ENCODE results near the gene KCNMA1. TPM values are rescaled to one million over a fixed set of nuclear protein-coding genes. Genes with fewer than 3 reads are reported as not detected.

Gene KCNMA1
- total RNA-seq, 4 donors from 2014 or later = 146 to 300 (median 265) TPM

- no peaks in the 10 kb centered on the region for H3K9me3 ChIP-seq
- H3K36me3 ChIP-seq = no peaks in the 10 kb centered on the region
- H3K4me1 ChIP-seq = peaks cover 0 to 59% (median 30%) of the 10 kb centered on the region in 4 donors
- no peak overlapping the region for H3K4me3 ChIP-seq
- intact Hi-C loops (cut with DNase I) = no loop called here
- TF ChIP-seq CTCF (IDR thresholded peaks at IDR 0.05) (no peak), POLR2AphosphoS5 (IDR thresholded peaks at IDR 0.05) (no peak), POLR2A (IDR thresholded peaks at IDR 0.05; ENCODE audit: low read depth) (no peak), EP300 (IDR thresholded peaks at IDR 0.05) (no peak)
- H3K27me3 ChIP-seq = no peaks in the 10 kb centered on the region
- no peak for DNase-seq (ENCODE audit: extremely low spot score)
- WGBS = 69% methylated on average over 9 of the region's 9 CpGs
- H3K27ac ChIP-seq (replicated peaks in 1 of 4) = peak overlapping the region; percentile 28 to 56 (median 49)
These were observed 173.5 kb downstream of the KCNMA1 start for GRCh38 chr10:77463967-77464745.

GRCh38 chr10:77463499-77463898, 174.1 kb downstream of the KCNMA1 start:
- no peak overlapping the region for H3K4me3 ChIP-seq
- no peaks in the 10 kb centered on the region for H3K27me3 ChIP-seq
- H3K27ac ChIP-seq (replicated peaks in 1 of 4) = peak overlapping the region in 3 of 4 donors; percentile 45 to 56 (median 53)
- WGBS = 46% methylated on average over 4 of the region's 4 CpGs
- no peaks in the 10 kb centered on the region for H3K9me3 ChIP-seq
- intact Hi-C loops (cut with DNase I) = no loop called here
- TF ChIP-seq POLR2AphosphoS5 (IDR thresholded peaks at IDR 0.05) (peak in 1 of 2 donors; percentile 18), EP300 (IDR thresholded peaks at IDR 0.05) (no peak)
- no peaks in the 10 kb centered on the region for H3K36me3 ChIP-seq
- DNase-seq (ENCODE audit: extremely low spot score) = no peak
- peaks cover 0 to 64% (median 31%) of the 10 kb centered on the region in 4 donors for H3K4me1 ChIP-seq

- DNase-seq (ENCODE audit: extremely low spot score) = no peak
- TF ChIP-seq POLR2AphosphoS5 (IDR thresholded peaks at IDR 0.05) = no peak
- Histone ChIP-seq H3K4me3 (no peak overlapping the region), H3K27me3 (no peaks in the 10 kb centered on the region), H3K9me3 (no peaks in the 10 kb centered on the region), H3K27ac (replicated peaks in 1 of 4) (no peak overlapping the region), H3K4me1 (peaks cover 0 to 73% (median 41%) of the 10 kb centered on the region in 4 donors), H3K36me3 (no peaks in the 10 kb centered on the region)
- 67% methylated on average over 6 of the region's 7 CpGs for WGBS
- intact Hi-C loops (cut with DNase I) = no loop called here
These were observed 175.8 kb downstream of the KCNMA1 start for GRCh38 chr10:77461636-77462296.

GRCh38 chr10:77459905-77460304, 177.7 kb downstream of the KCNMA1 start:
- 97% methylated on average over 3 of the region's 3 CpGs for WGBS
- Histone ChIP-seq H3K36me3 (no peaks in the 10 kb centered on the region), H3K4me1 (peaks cover 0 to 57% (median 36%) of the 10 kb centered on the region in 4 donors), H3K9me3 (no peaks in the 10 kb centered on the region), H3K27me3 (no peaks in the 10 kb centered on the region), H3K4me3 (no peak overlapping the region), H3K27ac (replicated peaks in 1 of 4) (no peak overlapping the region)
- DNase-seq (ENCODE audit: extremely low spot score) = no peak
- TF ChIP-seq EP300 (IDR thresholded peaks at IDR 0.05) = no peak
- TF ChIP-seq CTCF (IDR thresholded peaks at IDR 0.05) = no peak
- no peak for TF ChIP-seq POLR2AphosphoS5 (IDR thresholded peaks at IDR 0.05)
- TF ChIP-seq POLR2A (IDR thresholded peaks at IDR 0.05; ENCODE audit: low read depth) = no peak
- intact Hi-C loops (cut with DNase I) = no loop called here

- DNase-seq (ENCODE audit: extremely low spot score) = no peak
- no peaks in the 10 kb centered on the region for H3K36me3 ChIP-seq
- H3K4me3 ChIP-seq = no peak overlapping the region
- no peaks in the 10 kb centered on the region for H3K9me3 ChIP-seq
- 86% methylated on average over 3 of the region's 3 CpGs for WGBS
- intact Hi-C loops (cut with DNase I) = no loop called here
- no peak overlapping the region for H3K27ac ChIP-seq (replicated peaks in 1 of 4)
- TF ChIP-seq POLR2AphosphoS5 (IDR thresholded peaks at IDR 0.05) (peak in 1 of 2 donors; percentile 10), POLR2A (IDR thresholded peaks at IDR 0.05; ENCODE audit: low read depth) (no peak), CTCF (IDR thresholded peaks at IDR 0.05) (no peak), EP300 (IDR thresholded peaks at IDR 0.05) (no peak)
- H3K4me1 ChIP-seq = peaks cover 0 to 49% (median 28%) of the 10 kb centered on the region in 4 donors
- no peaks in the 10 kb centered on the region for H3K27me3 ChIP-seq
These were observed 178.5 kb downstream of the KCNMA1 start for GRCh38 chr10:77458986-77459590.
